ENCODE results near the gene LZTS2. TPM values are rescaled to one million over a fixed set of nuclear protein-coding genes. Genes with fewer than 3 reads are reported as not detected.

Gene LZTS2
- total RNA-seq, 6 experiments from 2014 or later: 5.6 to 17.5 (median 11.0) TPM

GRCh38 chr10:101018118-101018599 lies 18.6 kb downstream of the LZTS2 start:
- intact Hi-C loops (cut with DNase I): no loop called here
- H3K9me3 ChIP-seq: no peaks in the 10 kb centered on the region
- no peak overlapping the region for H3K27ac ChIP-seq
- H3K4me1 ChIP-seq: peaks cover 0 to 4% (median 2%) of the 10 kb centered on the region in 4 donors
- no peak overlapping the region for H3K4me3 ChIP-seq
- no peak for TF ChIP-seq CTCF (IDR thresholded peaks at IDR 0.05)
- no peak for TF ChIP-seq POLR2A (IDR thresholded peaks at IDR 0.05)
- WGBS (ENCODE audit: insufficient coverage, low coverage, low lambda C conversion rate, missing lambda C conversion rate): 40% methylated on average over 2 of the region's 20 CpGs
- no peak for ATAC-seq
- H3K27me3 ChIP-seq: no peaks in the 10 kb centered on the region
- DNase-seq: no peak
- H3K36me3 ChIP-seq: no peaks in the 10 kb centered on the region

- 50% methylated on average over 2 of the region's 45 CpGs for WGBS (ENCODE audit: insufficient coverage, low coverage, low lambda C conversion rate, missing lambda C conversion rate)
- Histone ChIP-seq H3K36me3 (no peaks in the 10 kb centered on the region), H3K27me3 (no peaks in the 10 kb centered on the region), H3K4me1 (peaks cover 0 to 3% (median 0%) of the 10 kb centered on the region in 4 donors), H3K27ac (no peak overlapping the region), H3K9me3 (no peaks in the 10 kb centered on the region), H3K4me3 (no peak overlapping the region)
- intact Hi-C loops (cut with DNase I): no loop called here
- no peak for TF ChIP-seq POLR2A (IDR thresholded peaks at IDR 0.05)
- peak; percentile 57 to 67 (median 62) for TF ChIP-seq CTCF (IDR thresholded peaks at IDR 0.05)
- ATAC-seq (peak; percentile 65 to 76 (median 72)), DNase-seq (peak; percentile 67 to 78 (median 77))
Measured at GRCh38 chr10:101018600-101019439, 19.2 kb downstream of the LZTS2 start.

- Histone ChIP-seq H3K27ac (no peak overlapping the region), H3K27me3 (no peaks in the 10 kb centered on the region), H3K9me3 (no peaks in the 10 kb centered on the region), H3K36me3 (no peaks in the 10 kb centered on the region), H3K4me3 (no peak overlapping the region), H3K4me1 (peaks cover 0 to 3% (median 0%) of the 10 kb centered on the region in 4 donors)
- DNase-seq (no peak), ATAC-seq (no peak)
- 75% methylated on average over 1 of the region's 2 CpGs for WGBS (ENCODE audit: insufficient coverage, low coverage, low lambda C conversion rate, missing lambda C conversion rate)
- intact Hi-C loops (cut with DNase I): no loop called here
- TF ChIP-seq CTCF (IDR thresholded peaks at IDR 0.05) (no peak), POLR2A (IDR thresholded peaks at IDR 0.05) (no peak)
Measured at GRCh38 chr10:101019440-101019703, 19.8 kb downstream of the LZTS2 start.

GRCh38 chr10:101020427-101021075 lies 20.9 kb downstream of the LZTS2 start:
- intact Hi-C loops (cut with DNase I): no loop called here
- Histone ChIP-seq H3K27me3 (no peaks in the 10 kb centered on the region), H3K36me3 (no peaks in the 10 kb centered on the region), H3K4me3 (no peak overlapping the region), H3K9me3 (no peaks in the 10 kb centered on the region), H3K27ac (no peak overlapping the region), H3K4me1 (peaks cover 0 to 3% (median 0%) of the 10 kb centered on the region in 4 donors)
- DNase-seq: no peak
- no peak for TF ChIP-seq CTCF (IDR thresholded peaks at IDR 0.05)
- no peak for TF ChIP-seq POLR2A (IDR thresholded peaks at IDR 0.05)
- 89% methylated on average over 4 of the region's 10 CpGs for WGBS (ENCODE audit: insufficient coverage, low coverage, low lambda C conversion rate, missing lambda C conversion rate)
- ATAC-seq: no peak

All from right lobe of liver (tissue), 6 donors.